ENCODE results near the gene MLXIPL. TPM values are rescaled to one million over a fixed set of nuclear protein-coding genes. Genes with fewer than 3 reads are reported as not detected.
A peak's percentile ranks its signal among the peaks of the same experiment; 100 is the strongest.
"Not testable (repeated sequence)": the region's sequence is repeated elsewhere in the genome, so short reads cannot be mapped to it uniquely, and the experiment has no call there.

MLXIPL gene, protein sequence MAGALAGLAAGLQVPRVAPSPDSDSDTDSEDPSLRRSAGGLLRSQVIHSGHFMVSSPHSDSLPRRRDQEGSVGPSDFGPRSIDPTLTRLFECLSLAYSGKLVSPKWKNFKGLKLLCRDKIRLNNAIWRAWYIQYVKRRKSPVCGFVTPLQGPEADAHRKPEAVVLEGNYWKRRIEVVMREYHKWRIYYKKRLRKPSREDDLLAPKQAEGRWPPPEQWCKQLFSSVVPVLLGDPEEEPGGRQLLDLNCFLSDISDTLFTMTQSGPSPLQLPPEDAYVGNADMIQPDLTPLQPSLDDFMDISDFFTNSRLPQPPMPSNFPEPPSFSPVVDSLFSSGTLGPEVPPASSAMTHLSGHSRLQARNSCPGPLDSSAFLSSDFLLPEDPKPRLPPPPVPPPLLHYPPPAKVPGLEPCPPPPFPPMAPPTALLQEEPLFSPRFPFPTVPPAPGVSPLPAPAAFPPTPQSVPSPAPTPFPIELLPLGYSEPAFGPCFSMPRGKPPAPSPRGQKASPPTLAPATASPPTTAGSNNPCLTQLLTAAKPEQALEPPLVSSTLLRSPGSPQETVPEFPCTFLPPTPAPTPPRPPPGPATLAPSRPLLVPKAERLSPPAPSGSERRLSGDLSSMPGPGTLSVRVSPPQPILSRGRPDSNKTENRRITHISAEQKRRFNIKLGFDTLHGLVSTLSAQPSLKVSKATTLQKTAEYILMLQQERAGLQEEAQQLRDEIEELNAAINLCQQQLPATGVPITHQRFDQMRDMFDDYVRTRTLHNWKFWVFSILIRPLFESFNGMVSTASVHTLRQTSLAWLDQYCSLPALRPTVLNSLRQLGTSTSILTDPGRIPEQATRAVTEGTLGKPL
- not detected for total RNA-seq

DNA sequence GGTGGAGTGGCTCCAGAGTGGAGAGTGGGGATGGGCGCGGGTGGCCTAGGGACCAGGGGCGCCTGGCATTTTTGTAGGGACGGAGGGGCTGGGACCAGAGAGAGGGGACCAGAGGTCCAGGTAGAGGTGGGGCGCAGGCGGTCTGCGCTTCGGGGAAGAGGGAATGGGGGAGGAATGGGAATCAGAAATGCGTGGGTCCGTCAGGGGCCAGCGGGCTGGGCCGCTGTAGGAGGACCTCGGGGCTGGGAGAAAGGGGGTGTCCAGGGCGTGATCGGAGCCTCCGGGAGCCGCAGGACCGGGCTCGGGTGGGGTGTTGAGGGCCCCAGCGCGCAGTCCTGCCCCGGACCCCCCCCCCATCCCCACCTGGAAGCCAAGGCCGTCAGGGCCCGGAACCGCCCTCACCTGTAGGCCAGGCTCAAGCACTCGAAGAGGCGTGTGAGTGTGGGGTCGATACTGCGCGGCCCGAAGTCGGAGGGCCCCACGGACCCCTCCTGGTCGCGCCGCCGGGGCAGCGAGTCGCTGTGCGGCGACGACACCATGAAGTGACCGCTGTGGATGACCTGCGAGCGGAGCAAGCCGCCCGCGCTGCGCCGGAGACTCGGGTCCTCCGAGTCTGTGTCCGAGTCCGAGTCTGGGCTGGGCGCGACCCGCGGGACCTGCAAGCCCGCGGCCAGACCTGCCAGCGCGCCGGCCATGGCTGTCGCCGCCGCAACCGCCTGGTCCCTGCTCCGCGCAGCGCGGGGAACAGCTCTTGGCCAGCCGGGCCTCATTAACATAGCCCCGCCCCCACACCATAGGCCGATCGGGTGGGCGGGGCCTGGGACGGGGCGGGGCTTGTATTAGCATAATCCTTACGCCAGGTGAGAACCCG is at the start of gene MLXIPL:
Gene MLXIPL (minus strand): TSS at position 725 of the 871 bp plus-strand sequence. CDS start 30 bp downstream, at position 695.
- Mint-ChIP-seq H3K4me1 (peaks cover 4% of the 10 kb centered on the region), H3K4me3 (peak within 1 kb of the TSS; percentile 25), H3K9me3 (no peaks in the 10 kb centered on the region), H3K36me3 (no peaks in the 10 kb centered on the region), H3K27ac (no peak within 1 kb of the TSS), H3K27me3 (peaks cover 67% of the 10 kb centered on the region)
- peak; percentile 69 for DNase-seq

DNA sequence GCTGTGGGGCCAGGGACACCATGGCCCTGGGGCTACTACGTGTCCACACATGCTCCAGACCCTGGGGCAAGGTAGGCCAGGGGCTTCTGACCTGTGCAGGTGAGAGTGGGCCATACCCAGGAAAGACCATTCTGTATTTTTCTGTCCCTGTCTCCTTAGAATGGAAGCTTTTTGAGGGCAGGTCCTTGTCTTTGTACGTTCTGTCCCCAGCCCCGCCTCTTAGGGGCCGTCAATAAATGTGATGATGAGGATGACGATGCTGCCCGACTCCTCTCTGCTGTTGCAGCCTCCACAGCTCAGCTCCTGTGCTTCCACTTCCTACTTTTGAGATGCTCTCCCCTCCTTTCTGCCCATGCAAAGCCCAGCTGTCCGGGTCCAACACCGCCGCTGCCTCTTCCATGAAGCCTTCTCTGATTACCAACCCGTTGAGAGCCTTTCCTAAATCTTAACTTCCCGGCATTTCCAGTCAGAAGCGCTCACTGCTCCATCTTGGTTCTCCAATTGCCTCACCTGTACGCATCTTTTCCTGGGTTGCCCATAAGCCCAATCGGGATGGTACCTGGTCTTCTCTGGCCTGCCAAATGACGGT is 47.6 kb upstream of the MLXIPL start:
- Mint-ChIP-seq H3K4me1 (peaks cover 6% of the 10 kb centered on the region), H3K27me3 (peaks cover 18% of the 10 kb centered on the region), H3K4me3 (no peak overlapping the region), H3K9me3 (no peaks in the 10 kb centered on the region), H3K27ac (no peak overlapping the region), H3K36me3 (no peaks in the 10 kb centered on the region)
- no peak for DNase-seq

DNA sequence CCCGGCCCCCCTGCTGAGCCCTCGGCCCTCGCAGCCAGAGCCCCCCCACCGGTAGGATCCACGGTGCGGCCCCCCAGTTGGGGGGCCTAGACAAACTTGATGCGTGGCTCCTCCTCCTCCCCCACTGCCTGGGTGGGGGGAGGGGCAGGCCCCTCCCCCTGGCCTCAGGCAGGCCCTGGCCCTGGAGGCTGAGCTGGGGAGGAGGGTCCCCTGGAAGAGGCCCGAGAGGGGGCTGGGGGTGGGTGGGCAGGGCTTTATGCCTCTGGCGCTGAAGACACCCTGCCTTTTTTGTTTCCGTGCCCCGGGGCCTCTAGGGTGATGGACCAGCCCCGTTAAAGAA is 47.0 kb upstream of the MLXIPL start:
- DNase-seq: no peak
- Mint-ChIP-seq H3K4me3 (no peak overlapping the region), H3K9me3 (no peaks in the 10 kb centered on the region), H3K27me3 (peaks cover 20% of the 10 kb centered on the region), H3K27ac (no peak overlapping the region), H3K4me1 (peaks cover 6% of the 10 kb centered on the region), H3K36me3 (no peaks in the 10 kb centered on the region)

DNA sequence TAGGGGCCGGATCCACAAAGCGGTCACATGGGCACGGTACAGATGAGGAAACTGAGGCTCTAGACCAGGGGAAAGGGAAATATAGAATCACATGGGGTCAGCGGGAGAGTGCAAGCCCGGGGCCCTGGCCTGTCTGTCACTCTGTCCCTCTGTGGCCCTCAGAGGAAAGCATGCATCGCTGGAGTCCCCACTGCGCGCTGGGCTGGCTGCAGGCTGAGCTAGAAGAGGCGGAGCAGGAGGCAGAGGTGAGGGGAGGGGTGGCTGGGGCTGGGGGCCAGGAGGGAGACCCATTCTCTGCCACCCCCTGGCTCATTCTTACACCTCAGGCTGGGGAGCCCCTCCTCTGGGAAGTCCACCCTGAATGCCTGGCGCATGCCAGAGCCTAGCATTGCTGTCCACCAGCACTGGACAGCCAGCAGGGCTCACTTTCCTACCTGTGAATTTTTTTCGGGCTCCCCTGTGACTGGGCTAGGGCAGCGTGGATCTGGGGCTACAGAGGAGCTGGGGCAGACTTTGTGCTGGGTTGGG is 45.6 kb upstream of the MLXIPL start:
- Mint-ChIP-seq H3K4me3 (no peak overlapping the region), H3K9me3 (no peaks in the 10 kb centered on the region), H3K27ac (no peak overlapping the region), H3K4me1 (peaks cover 6% of the 10 kb centered on the region), H3K27me3 (peaks cover 32% of the 10 kb centered on the region), H3K36me3 (no peaks in the 10 kb centered on the region)
- no peak for DNase-seq

DNA sequence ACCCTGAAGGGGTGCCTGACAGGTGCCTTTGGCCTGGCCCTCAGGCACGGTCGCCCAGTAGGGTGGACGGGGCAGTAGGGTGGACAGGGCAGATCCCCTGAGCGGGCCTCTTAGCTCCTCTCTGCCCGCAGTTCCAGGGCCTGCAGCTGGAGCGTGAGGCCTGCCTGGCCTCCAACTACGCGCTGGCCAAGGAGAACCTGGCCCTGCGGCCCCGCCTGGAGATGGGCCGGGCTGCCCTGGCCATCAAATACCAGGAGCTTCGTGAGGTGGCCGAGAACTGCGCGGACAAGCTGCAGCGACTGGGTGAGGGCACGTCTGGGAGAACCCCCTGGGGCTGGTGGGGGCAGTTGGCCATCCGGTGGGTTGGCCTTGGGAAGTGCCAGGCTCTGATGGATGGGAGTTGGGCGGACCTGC is 45.0 kb upstream of the MLXIPL start:
- no peak overlapping the region for H3K27ac Mint-ChIP-seq
- no peaks in the 10 kb centered on the region for H3K36me3 Mint-ChIP-seq
- H3K27me3 Mint-ChIP-seq: peaks cover 38% of the 10 kb centered on the region
- H3K4me3 Mint-ChIP-seq: no peak overlapping the region
- H3K4me1 Mint-ChIP-seq: peaks cover 6% of the 10 kb centered on the region
- DNase-seq: no peak
- no peaks in the 10 kb centered on the region for H3K9me3 Mint-ChIP-seq

DNA sequence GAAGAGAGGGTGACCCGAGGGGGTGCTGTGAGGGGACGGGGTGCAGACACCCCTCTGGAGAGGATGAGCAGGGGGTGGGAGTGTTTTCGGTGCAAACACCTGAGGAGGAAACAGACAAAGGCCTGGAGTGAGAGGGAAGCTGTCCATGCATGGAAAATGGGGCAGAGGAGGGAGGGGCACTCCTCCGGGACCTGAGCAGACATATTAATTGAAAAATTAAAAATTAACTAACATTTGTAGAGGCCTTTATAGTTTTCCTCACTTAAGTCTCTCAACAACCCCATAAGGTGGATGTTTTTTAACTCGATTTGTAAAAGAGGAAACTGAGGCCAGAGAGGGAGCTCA is 44.5 kb upstream of the MLXIPL start:
- no peak for DNase-seq
- peaks cover 42% of the 10 kb centered on the region for H3K27me3 Mint-ChIP-seq
- H3K9me3 Mint-ChIP-seq: no peaks in the 10 kb centered on the region
- H3K36me3 Mint-ChIP-seq: no peaks in the 10 kb centered on the region
- H3K27ac Mint-ChIP-seq: no peak overlapping the region
- peak overlapping the region; percentile 65 for H3K4me3 Mint-ChIP-seq
- H3K4me1 Mint-ChIP-seq: peaks cover 6% of the 10 kb centered on the region

DNA sequence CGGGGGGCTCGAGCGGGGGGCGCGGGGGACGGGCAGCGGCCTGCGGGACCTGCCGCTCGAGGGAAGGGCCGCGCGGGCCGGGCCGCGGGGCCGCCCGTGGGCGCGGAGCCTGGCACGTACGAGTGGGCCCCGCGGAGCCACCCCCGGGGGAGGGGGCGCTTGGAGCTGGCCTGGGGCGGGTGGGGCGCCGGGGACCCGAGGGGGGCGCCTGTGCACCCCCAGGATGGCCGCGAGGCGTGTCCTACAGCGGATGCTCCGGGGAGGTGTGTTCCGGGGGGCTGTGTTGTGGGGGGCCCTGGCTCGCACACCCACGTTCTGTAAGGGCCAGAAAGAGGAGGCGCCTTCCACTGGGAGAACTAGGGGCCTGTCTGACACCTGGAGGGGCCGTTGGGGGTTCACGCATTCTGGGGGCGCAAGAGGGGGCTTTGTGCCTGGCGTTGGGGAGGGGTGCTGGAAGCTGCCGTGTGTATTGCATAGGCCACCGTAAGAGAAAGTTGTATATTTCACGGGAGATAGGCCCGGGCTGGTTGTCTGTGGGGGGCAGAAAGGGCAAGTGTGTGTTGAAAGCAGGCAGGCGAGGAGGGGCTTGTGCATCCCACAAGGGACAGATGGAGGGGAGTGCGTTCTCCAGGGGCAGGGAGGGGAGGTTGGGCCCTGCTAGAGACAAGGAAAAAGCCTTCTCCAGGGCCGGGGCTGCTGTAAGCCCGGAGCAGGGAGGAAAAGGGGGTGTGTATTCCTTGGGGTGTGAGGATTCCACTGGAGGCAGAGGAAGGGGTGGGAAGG is 44.0 kb upstream of the MLXIPL start:
- H3K27me3 Mint-ChIP-seq: peaks cover 48% of the 10 kb centered on the region
- peaks cover under 1% of the 10 kb centered on the region for H3K9me3 Mint-ChIP-seq
- H3K4me3 Mint-ChIP-seq: peak overlapping the region; percentile 65
- H3K27ac Mint-ChIP-seq: no peak overlapping the region
- peaks cover 6% of the 10 kb centered on the region for H3K4me1 Mint-ChIP-seq
- DNase-seq: no peak
- H3K36me3 Mint-ChIP-seq: peaks cover under 1% of the 10 kb centered on the region

DNA sequence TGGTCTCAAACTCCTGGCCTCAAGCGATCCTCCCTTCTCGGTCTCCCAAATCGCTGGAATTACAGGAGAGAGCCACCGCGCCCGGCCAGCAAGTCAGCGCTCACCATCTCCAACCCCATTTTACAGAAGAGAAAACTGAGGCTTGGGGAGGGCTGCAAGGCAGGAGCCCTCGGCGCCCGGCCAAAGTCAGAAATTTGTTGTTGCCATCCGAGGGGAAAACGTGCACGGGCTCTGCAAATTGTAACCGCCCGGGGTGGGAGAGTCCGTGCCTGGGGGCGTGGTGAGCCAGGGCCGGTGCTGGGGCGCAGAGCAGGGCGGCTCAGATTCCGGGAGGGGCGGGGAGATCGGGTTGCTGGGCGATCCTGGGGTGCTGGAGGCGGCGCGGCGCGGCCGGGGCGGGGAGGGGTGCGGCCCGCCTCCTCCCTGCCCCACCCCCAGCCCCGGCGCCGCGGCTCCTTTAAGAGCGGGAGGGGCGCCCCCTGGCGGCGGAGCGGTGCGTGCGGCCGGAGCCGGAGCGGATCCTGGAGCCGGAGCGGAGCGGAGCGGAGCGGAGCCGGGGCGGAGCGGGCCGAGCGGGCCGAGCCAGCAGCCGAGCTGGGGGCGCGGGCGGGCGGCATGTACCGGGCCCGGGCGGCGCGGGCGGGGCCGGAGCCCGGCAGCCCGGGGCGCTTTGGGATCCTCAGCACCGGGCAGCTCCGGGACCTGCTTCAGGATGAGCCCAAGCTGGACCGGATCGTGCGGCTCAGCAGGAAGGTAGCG is 43.2 kb upstream of the MLXIPL start, which contains the start of gene VPS37D:
Gene VPS37D (plus strand): TSS at position 488 of the 759 bp plus-strand sequence. CDS start 128 bp downstream, at position 616.
- H3K4me3 Mint-ChIP-seq: peak within 1 kb of the TSS; percentile 65
- H3K27ac Mint-ChIP-seq: no peak within 1 kb of the TSS
- peaks cover 6% of the 10 kb centered on the region for H3K4me1 Mint-ChIP-seq
- DNase-seq: peak; percentile 94
- peaks cover 56% of the 10 kb centered on the region for H3K27me3 Mint-ChIP-seq
- H3K36me3 Mint-ChIP-seq: peaks cover 2% of the 10 kb centered on the region
- H3K9me3 Mint-ChIP-seq: peaks cover 4% of the 10 kb centered on the region

DNA sequence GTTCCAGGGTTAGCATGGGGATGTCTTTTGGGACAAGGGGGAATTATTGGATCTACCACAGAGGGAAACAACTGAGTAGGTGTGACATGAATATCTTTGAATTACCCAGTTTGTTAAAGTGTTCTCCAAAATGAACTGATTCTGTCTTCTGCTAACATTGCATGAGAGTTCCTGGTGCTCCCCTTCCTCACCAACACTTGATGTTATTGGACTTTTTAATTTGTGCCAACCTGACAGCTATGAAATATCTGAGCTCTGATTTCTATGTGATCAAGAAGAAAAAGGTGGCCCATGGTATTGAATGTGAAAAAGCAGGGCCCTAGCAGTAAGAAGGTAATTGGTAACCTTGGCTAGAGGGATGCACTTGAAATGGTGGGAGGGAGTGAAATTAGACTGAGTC is 38.7 kb upstream of the MLXIPL start:
- DNase-seq: no peak
- Mint-ChIP-seq H3K4me3 (no peak overlapping the region), H3K9me3 (peaks cover 4% of the 10 kb centered on the region), H3K27ac (no peak overlapping the region), H3K36me3 (peaks cover 2% of the 10 kb centered on the region), H3K4me1 (no peaks in the 10 kb centered on the region), H3K27me3 (peaks cover 62% of the 10 kb centered on the region)

DNA sequence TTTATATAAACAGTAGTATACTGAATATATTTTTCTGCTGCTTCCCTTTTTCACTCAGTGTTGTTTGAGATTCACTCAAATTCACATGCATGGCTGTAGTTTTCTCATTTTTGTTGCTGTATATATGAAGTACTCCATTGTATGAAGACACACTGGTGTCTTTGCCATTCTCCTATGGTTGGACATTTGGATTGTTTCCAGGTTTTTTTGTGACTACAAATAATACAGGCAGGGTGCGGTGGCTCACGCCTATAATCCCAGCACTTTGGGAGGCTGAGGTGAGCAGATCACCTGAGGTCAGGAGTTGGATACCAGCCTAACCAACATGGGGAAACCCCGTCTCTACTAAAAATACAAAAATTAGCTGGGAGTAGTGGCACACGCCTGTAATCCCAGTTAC is 36.3 kb upstream of the MLXIPL start:
- H3K4me3 Mint-ChIP-seq, H3K27ac Mint-ChIP-seq, H3K4me1 Mint-ChIP-seq, DNase-seq, H3K36me3 Mint-ChIP-seq, H3K9me3 Mint-ChIP-seq: not testable (repeated sequence)
- H3K27me3 Mint-ChIP-seq: peaks cover 47% of the 10 kb centered on the region

DNA sequence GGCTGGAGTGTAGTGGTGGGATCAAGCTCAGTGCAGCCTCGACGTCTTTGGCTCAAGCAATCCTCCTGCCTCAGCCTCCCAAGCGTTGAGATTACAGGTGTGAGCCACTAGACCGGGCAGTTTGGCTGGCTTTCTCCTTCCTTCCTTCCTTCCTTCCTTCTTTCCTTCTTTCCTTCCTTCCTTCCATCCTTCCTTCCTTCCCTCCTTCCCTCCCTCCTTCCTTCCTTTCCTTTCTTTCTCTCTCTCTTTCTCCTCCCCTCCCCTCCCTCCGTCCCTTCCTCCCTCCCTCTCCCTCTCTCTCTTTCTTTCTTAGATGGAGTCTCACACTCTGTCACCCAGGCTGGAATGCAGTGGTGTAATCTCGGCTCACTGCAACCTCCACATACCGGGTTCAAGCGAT is 35.7 kb upstream of the MLXIPL start:
- Mint-ChIP-seq H3K36me3 (peaks cover 2% of the 10 kb centered on the region), H3K4me1 (no peaks in the 10 kb centered on the region), H3K27ac (no peak overlapping the region), H3K9me3 (peaks cover 4% of the 10 kb centered on the region), H3K27me3 (peaks cover 47% of the 10 kb centered on the region), H3K4me3 (no peak overlapping the region)
- DNase-seq: no peak

DNA sequence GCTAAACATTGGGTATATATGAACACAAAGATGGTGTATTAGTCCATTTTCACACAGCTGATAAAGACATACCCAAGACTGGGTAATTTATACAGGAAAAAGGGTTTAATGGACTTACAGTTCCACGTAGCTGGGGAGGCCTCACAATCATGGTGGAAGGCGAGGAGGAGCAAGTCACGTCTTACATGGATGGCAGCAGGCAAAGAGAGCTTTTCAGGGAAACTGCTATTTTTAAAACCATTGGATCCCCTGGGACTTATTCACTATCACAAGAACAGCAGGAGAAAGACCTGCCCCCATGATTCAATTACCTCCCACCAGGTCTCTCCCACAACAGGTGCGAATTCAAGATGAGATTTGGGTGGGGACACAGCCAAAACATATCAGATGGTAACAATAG is 31.0 kb upstream of the MLXIPL start:
- not testable (repeated sequence) for H3K27ac Mint-ChIP-seq, H3K4me3 Mint-ChIP-seq, H3K4me1 Mint-ChIP-seq, H3K36me3 Mint-ChIP-seq, DNase-seq, H3K9me3 Mint-ChIP-seq
- peaks cover 46% of the 10 kb centered on the region for H3K27me3 Mint-ChIP-seq

DNA sequence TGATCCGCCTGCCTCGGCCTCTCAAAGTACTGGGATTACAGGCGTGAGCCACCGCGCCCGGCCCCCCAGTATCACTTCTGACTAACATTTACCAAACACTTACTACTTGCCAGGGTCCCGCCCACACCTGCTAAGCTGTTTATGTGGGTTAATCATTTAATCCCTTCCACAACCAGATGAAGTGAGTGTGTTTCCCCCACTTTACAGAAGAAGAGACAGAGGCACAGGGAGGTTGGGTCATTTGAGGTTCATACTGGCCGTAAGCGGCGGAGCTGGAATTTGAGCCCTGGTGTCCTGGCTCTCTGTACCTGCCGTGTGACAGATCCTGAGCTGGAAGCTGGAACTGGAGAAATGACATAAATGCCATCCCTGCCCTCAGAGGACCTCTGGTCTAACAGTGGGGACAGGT is 28.2 kb upstream of the MLXIPL start:
- Mint-ChIP-seq H3K9me3 (no peaks in the 10 kb centered on the region), H3K4me1 (peaks cover 7% of the 10 kb centered on the region), H3K27ac (no peak overlapping the region), H3K4me3 (no peak overlapping the region), H3K27me3 (peaks cover 59% of the 10 kb centered on the region), H3K36me3 (no peaks in the 10 kb centered on the region)
- DNase-seq: no peak
